CD4-positive, alpha-beta T cell treated with Interleukin-1 beta for 1 hour (primary cell): ENCODE measurements around the gene SYNE2.

Experiments
- DNase-seq, 2 donors: peaks; one replicate each; pipeline ENCODE4 v3.0.0-alpha.2; 2020 to 2022

The SYNE2 gene

DNA sequence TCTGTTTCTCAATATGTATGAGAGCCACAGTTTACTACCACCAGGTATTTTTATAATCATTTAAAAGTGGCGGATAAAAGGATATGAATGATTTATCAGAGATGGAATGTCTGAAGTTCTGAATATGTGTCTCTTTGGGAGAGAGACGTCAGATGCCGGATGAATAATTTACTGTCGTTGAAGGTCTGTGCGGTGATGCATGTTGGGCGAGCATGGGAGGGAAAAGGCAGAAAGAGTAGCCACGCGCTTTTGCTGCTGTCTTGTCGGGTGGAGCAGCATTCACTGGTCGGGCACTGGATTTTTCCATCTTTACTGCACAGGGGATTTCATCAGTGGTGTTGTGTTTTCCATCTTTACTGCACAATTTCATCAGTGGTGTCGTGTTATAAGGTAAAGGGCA lies 65.6 kb downstream of the SYNE2 start:
- no peak for DNase-seq

DNA sequence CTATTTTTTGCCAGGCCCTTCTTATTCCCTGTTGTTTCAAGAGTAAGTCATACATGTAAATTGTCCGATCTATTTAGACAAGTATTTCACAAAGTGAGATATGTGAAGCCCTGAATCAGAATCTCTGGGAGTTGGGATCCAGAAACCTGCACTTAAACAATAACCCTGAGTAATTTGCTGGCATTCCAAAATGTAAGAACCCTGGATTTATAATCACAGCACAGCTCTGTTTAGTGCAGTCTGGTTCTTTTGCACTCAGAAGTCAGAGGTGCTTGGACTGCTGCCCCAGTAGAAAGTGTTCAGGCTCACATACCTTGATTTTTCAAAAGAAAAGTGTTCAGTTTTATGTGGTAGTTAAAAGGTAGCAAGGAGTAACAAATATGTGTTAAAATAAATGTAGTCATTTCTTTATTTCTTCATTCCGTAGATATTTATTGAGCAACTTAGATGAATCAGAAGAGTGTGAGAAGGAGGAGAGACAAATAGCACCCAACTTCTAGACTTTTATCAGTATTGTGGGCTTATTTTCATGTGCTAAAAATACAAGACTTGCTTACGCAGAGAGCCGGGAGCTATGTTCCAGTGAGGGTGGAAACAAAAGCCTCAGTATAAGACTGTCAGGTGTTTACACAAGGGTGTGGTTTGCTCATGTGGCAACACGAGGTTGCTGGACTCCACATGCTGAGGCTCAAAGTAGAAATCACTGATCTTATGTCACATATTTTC lies 70.1 kb downstream of the SYNE2 start:
- DNase-seq: no peak

- DNase-seq: no peak
Observed at GRCh38 chr14:63923422-63923752, 70.6 kb downstream of the SYNE2 start.

- DNase-seq: no peak
Observed at GRCh38 chr14:63924375-63924774, 71.6 kb downstream of the SYNE2 start.

GRCh38 chr14:63926641-63927040 lies 73.8 kb downstream of the SYNE2 start:
- DNase-seq: no peak

GRCh38 chr14:63928744-63929174 lies 76.0 kb downstream of the SYNE2 start:
- DNase-seq: no peak

DNA sequence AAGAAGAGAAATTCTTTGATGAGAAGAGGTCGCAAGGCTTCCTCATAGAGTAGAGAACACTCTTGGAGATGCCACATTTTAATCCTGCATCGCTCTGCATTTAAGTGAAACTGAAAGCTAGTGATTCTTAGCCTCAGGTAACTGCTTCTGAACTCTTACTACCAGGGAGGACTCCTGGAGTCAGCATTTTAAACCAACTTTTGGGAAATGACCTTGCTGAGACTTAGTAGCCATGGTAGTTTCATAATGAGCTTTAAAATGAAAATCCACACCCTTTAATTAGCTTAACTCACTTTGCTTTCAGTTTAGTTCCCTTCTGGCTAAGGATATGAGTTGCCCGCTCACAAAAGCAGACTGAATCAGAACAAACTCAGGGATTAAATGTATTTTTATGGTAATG lies 80.3 kb downstream of the SYNE2 start:
- DNase-seq: peak in 1 of 2 donors; percentile 24

GRCh38 chr14:63933711-63934110 lies 80.9 kb downstream of the SYNE2 start:
- no peak for DNase-seq

- DNase-seq: peak in 1 of 2 donors; percentile 23
Observed at GRCh38 chr14:63938198-63939005, 85.6 kb downstream of the SYNE2 start.

DNA sequence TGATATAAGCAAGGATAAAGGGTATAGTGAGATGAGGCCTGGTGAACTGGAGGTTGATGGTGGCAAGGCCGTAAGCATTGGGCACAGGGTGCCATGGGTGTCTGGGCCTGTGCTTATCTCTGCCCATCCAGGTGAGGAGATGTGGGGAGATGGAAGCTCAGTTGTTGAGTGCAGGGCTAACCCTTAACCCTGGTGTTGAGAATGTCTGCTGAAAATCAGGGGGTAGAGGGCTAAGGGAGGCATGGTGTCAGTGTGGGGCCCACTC lies 86.1 kb downstream of the SYNE2 start:
- no peak for DNase-seq

- peak in 1 of 2 donors; percentile 31 for DNase-seq
Observed at GRCh38 chr14:63940387-63940786, 87.6 kb downstream of the SYNE2 start.

DNA sequence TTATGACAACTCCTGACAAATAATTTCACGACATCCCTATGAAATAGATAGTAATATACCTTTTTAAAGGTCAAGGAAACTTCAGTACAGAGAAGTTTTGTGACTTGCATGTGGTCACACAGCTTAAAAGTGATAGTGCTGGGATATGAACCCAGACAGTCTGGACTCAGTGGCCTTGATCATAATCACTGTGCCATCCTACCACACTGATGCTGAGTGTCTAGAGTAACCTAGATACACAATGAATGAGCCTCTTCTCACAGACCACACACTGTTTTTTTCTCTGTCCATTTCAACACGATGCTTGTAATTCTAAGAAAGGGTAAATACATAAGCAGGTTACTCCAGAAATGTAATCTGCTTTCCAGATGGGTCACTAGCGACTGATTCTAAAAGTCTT lies 88.2 kb downstream of the SYNE2 start:
- DNase-seq: peak in 1 of 2 donors; percentile 21

GRCh38 chr14:63949696-63950095 lies 96.9 kb downstream of the SYNE2 start:
- DNase-seq: no peak

DNA sequence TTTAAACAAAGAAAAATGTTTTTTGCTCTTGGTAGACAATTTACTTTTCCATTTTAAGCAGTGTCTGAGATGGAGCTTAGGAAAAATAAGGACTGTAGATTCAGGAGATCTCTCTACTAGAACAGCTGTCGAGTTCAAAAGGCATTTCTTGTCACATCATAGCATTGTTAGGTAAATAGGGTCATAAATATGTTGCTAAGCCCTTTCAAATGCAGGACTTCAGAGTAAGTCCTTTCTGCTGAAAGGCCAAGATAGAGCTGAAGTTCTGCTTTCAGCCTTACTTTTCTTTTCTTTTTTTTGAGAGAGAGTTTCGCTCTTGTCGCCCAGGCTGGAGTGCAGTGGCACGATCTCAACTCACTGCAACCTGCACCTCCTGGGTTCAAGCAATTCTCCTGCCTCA lies 98.2 kb downstream of the SYNE2 start:
- no peak for DNase-seq

- no peak for DNase-seq
Observed at GRCh38 chr14:63951429-63951828, 98.6 kb downstream of the SYNE2 start.

GRCh38 chr14:63952053-63952932 lies 99.5 kb downstream of the SYNE2 start:
- DNase-seq: no peak

DNA sequence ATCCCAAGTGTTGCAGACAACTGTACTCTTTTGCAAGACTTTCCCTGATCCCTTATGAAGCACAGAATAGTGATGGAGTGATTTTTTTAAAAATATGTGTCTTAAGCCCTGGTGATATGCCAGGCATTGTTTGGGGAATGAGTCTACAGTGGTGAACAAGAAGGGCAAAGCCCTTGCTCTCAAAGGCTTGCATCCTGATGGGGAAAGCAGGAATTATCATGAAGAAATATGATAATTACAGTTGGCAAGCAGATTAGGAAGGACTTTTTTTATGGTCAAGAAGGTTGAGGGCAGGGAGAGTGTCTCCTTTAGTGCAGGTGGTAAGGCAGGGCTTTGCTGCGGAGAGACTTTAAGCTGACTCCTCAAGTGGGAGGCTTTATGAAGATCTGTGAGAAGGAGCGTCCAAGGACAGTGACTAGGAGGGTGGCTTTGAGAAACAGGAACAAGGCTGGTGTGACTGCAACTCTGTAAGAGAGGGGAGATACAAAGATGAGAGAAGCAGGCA lies 100.2 kb downstream of the SYNE2 start:
- DNase-seq: no peak

DNA sequence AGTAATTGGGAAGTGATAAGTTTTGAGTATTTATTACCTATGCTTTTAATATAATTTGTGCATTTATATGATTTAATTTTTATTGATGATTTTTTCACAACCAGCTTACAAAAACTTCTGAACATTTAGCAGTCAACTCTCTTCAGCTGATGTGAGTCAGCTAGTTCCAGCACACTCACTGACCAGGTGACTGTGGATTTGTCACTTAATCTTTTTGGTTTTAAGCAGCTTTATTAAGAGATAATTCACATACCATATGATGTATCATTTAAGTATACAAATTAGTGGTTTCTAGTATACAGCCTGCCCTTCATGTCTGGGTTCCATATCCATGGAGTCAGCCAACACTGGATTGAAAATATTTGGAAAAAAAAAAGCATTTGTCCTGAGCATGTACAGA lies 103.5 kb downstream of the SYNE2 start:
- no peak for DNase-seq

DNA sequence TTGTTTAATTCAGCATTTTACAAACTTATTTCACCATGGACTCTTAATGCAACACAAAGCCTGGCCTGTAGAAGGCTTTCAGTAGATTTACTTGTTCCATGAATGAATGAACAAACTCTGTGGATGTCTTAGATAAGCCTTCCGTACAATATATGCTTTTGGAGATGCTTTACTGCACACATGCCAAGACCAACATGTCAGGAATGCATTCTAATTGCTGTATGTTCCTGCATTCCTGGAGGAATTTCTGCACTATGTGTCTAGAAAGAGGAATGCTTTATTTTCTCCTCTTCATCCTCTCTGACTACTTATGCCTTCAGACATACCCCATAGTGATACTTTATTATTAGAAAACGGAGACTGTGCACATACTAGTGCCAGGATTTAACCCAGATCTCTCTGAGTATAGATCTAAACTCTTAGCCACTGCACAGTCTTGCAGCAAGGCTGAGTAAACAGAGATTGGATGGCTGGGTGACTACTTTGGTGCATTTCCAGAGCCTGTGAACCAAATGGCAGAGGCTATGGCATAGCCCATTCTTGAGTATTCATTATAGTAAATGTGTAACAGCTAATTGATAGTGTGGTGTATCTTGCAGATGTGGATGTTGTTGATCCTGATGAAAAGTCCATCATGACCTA lies 108.2 kb downstream of the SYNE2 start:
- DNase-seq: no peak

DNA sequence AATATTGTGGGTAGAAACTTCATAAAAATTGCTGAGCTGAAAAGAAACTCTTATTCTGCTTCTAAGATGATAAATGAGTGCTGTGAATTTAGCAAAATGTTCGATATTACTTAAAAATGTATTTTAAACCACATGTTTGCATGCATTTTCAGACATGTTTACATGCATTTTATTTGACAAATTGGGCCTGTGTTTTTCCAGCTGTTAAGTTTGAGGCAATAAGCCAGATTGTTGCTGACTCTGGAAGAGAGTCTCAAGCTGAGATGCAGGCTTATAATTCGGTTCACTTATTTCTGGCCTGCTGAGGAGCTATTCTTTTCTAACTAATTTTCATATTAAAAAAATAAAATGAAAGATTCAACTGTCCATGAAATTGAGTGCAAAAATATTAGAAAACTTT lies 110.1 kb downstream of the SYNE2 start:
- DNase-seq: no peak

- DNase-seq: no peak
Observed at GRCh38 chr14:63963439-63963838, 110.6 kb downstream of the SYNE2 start.

GRCh38 chr14:63964113-63964512 lies 111.3 kb downstream of the SYNE2 start:
- no peak for DNase-seq

DNA sequence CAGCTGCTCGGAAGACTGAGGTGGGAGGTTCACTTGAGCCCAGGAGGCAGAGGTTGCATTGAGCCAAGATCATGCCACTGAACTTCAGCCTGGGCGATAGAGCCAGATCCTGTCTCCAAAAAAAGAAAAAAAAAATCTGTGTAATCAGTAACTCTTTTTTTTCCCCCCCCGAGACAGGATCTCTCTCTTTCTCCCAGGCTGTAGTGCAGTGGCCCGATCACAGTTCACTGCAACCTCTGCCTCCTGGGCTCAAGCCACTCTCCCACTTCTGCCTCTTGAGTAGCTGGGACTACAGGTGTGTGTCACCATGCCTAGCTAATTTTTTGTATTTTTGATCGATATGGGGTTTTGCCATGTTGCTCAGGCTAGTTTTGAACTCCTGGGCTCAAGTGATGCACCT lies 113.6 kb downstream of the SYNE2 start:
- no peak for DNase-seq
